IMR-90 (cell line): ENCODE results near the gene NTSR1. TPM values are rescaled to one million over a fixed set of nuclear protein-coding genes. Genes with fewer than 3 reads are reported as not detected.

ENCODE experiments used
- ATAC-seq: fragments of 200-7000 bp; cut with Tn5 transposase; 2 replicates; pipeline ENCODE4 v1.9.1; 2020; ENCODE audit warnings: low read depth, mild to moderate bottlenecking, moderate library complexity
- BruUV-seq: library from RNA; stranded (reverse); fragments of 400-500 nt; replicated peaks from 2 replicates; lab custom pipeline; 2021; lab: Mats Ljungman, UMichigan
- CTCF ChIA-PET: fragments of 300-600 bp; formaldehyde crosslinking; extraction: SDS; loops from one replicate; lab custom pipeline; 2021; ENCODE audit warnings: antibody characterized with exemption; lab: Yijun Ruan, JAX
- POLR2A ChIA-PET: fragments of 300-600 bp; sonication (Branson Sonifier 250); formaldehyde crosslinking; loops from one replicate; lab custom pipeline; 2022; ENCODE audit warnings: antibody characterized with exemption; ENCODE audit not compliant: unreplicated experiment; lab: Charles Lee
- DNase-seq: peaks from one replicate; pipeline ENCODE4 v3.0.0; 2013
- H2AFZ ChIP-seq: replicated peaks from 2 replicates; pipeline ENCODE3; 2013; ENCODE audit warnings: low read length, mild to moderate bottlenecking; ENCODE audit not compliant: poor library complexity
- H2AK5ac ChIP-seq: 2 replicates; pipeline ENCODE4 v1.6.1; 2013; ENCODE audit warnings: low read depth, low read length, inconsistent platforms
- H2AK9ac ChIP-seq: replicated peaks from 2 replicates; pipeline ENCODE3; 2013; ENCODE audit warnings: mild to moderate bottlenecking, low read depth, low read length, moderate library complexity; ENCODE audit not compliant: poor library complexity
- H2BK120ac ChIP-seq: 2 replicates; pipeline ENCODE4 v1.6.1; 2013; ENCODE audit warnings: low read depth, low read length, inconsistent platforms
- H2BK15ac ChIP-seq: 3 replicates; pipeline ENCODE4 v1.6.1; 2013; ENCODE audit warnings: low read depth, low read length, inconsistent platforms
- H2BK20ac ChIP-seq: 2 replicates; pipeline ENCODE4 v1.6.1; 2013; ENCODE audit warnings: low read depth, mild to moderate bottlenecking, inconsistent platforms, low read length, moderate library complexity
- H2BK5ac ChIP-seq: 2 replicates; pipeline ENCODE4 v1.6.1; 2013; ENCODE audit warnings: mild to moderate bottlenecking, low read depth, low read length, inconsistent platforms; ENCODE audit not compliant: poor library complexity, severe bottlenecking
- H3K14ac ChIP-seq: replicated peaks from 2 replicates; pipeline ENCODE4 v1.6.1; 2013; ENCODE audit warnings: low read depth, low read length, inconsistent platforms
- H3K18ac ChIP-seq: 2 replicates; pipeline ENCODE4 v1.6.1; 2013; ENCODE audit warnings: low read depth, low read length, control low read depth
- H3K23ac ChIP-seq: 2 replicates; pipeline ENCODE4 v1.6.1; 2013; ENCODE audit warnings: low read depth, low read length, inconsistent platforms
- H3K27ac ChIP-seq: 2 replicates; pipeline ENCODE4 v1.5.1; 2013; ENCODE audit warnings: mild to moderate bottlenecking, control low read depth, low read length; ENCODE audit not compliant: insufficient read depth
- H3K27me3 ChIP-seq: 2 replicates; pipeline ENCODE4 v1.6.1; 2013; ENCODE audit warnings: low read length; ENCODE audit not compliant: control insufficient read depth, insufficient read depth
- H3K36me3 ChIP-seq: 2 replicates; pipeline ENCODE4 v1.6.1; 2013; ENCODE audit warnings: low read length, mixed read lengths; ENCODE audit not compliant: control insufficient read depth, insufficient read depth
- H3K4ac ChIP-seq: 2 replicates; pipeline ENCODE4 v1.6.1; 2013; ENCODE audit warnings: low read depth, low read length, inconsistent platforms
- H3K4me1 ChIP-seq: 2 replicates; pipeline ENCODE4 v1.6.1; 2013; ENCODE audit warnings: low read length, mixed read lengths; ENCODE audit not compliant: control insufficient read depth, insufficient read depth
- H3K4me2 ChIP-seq: 2 replicates; pipeline ENCODE4 v1.6.1; 2013; ENCODE audit warnings: low read depth, mild to moderate bottlenecking, control low read depth, low read length, moderate library complexity
- H3K4me3 ChIP-seq: 2 replicates; pipeline ENCODE4 v1.5.1; 2013; ENCODE audit warnings: low read depth, mild to moderate bottlenecking, control low read depth, low read length, moderate library complexity; ENCODE audit not compliant: insufficient read depth
- H3K56ac ChIP-seq: 2 replicates; pipeline ENCODE4 v1.6.1; 2013; ENCODE audit warnings: low read length, inconsistent platforms; ENCODE audit not compliant: insufficient read depth; ENCODE audit errors: extremely low read depth
- H3K79me1 ChIP-seq, 2 experiments: 2 replicates each; pipeline ENCODE4 v1.6.1; 2013; ENCODE audit warnings: low read length in 2 of 2, inconsistent platforms in 1 of 2, low read depth in 1 of 2
- H3K9ac ChIP-seq: 2 replicates; pipeline ENCODE4 v1.6.1; 2013; ENCODE audit warnings: low read depth, low read length, control low read depth
- H3K9me1 ChIP-seq: 2 replicates; pipeline ENCODE4 v1.6.1; 2013; ENCODE audit warnings: low read length, inconsistent platforms; ENCODE audit not compliant: insufficient read depth
- H3K9me3 ChIP-seq: 2 replicates; pipeline ENCODE4 v1.6.1; 2013; ENCODE audit warnings: low read length; ENCODE audit not compliant: control insufficient read depth, insufficient read depth
- H4K20me1 ChIP-seq: 2 replicates; pipeline ENCODE4 v1.6.1; 2013; ENCODE audit warnings: low read length, inconsistent platforms; ENCODE audit not compliant: insufficient read depth
- H4K5ac ChIP-seq: 2 replicates; pipeline ENCODE4 v1.6.1; 2013; ENCODE audit warnings: mild to moderate bottlenecking, low read depth, low read length, control low read depth
- H4K8ac ChIP-seq, 2 experiments: 2 replicates each; pipeline ENCODE4 v1.6.1; 2013; ENCODE audit warnings: low read depth in 2 of 2, low read length in 2 of 2, control low read depth in 1 of 2, inconsistent platforms in 1 of 2
- H4K91ac ChIP-seq: 2 replicates; pipeline ENCODE4 v1.6.1; 2013; ENCODE audit warnings: low read depth, low read length, inconsistent platforms; ENCODE audit not compliant: insufficient read depth
- CTCF ChIP-seq: conservative IDR thresholded peaks from 2 replicates; pipeline ENCODE4 v1.5.1; 2012; ENCODE audit warnings: mild to moderate bottlenecking, low read depth, low read length, improper control_type of control experiment
- FOS ChIP-seq: fragments of 150-350 bp; IDR thresholded peaks from 2 replicates; pipeline ENCODE4 v1.6.1; 2016; ENCODE audit warnings: low read depth, low read length
- MAFK ChIP-seq: IDR thresholded peaks from 2 replicates; pipeline ENCODE4 v1.6.1; 2012; ENCODE audit warnings: low read depth, low read length, improper control_type of control experiment
- MXI1 ChIP-seq: IDR thresholded peaks from 2 replicates; pipeline ENCODE4 v1.6.1; 2012; ENCODE audit warnings: low read depth, mild to moderate bottlenecking, low read length, moderate library complexity, borderline replicate concordance
- NFE2L2 ChIP-seq: fragments of 150-350 bp; IDR thresholded peaks from 2 replicates; pipeline ENCODE4 v1.6.1; 2016; ENCODE audit warnings: low read depth, mild to moderate bottlenecking, low read length
- POLR2A ChIP-seq: IDR thresholded peaks from 2 replicates; pipeline ENCODE4 v1.6.1; 2012; ENCODE audit warnings: mild to moderate bottlenecking, low read depth, low read length
- RAD21 ChIP-seq: IDR thresholded peaks from 2 replicates; pipeline ENCODE4 v1.6.1; 2012; ENCODE audit warnings: low read length, improper control_type of control experiment
- RFX5 ChIP-seq: IDR thresholded peaks from 2 replicates; pipeline ENCODE4 v1.8.0; 2012; ENCODE audit warnings: low read depth, mild to moderate bottlenecking, low read length, moderate library complexity
- WGBS, 2 experiments: methylation state at CpG; one replicate each; pipeline versions ENCODE4 v1.1.5 to v1.1.7; 2013; ENCODE audit warnings: missing lambda C conversion rate in 2 of 2; ENCODE audit not compliant: insufficient read length in 1 of 2; ENCODE audit errors: extremely low coverage in 2 of 2; 5-methylcytosine and 5-hydroxymethylcytosine counted together
- dilution Hi-C: fragments of 300-500 bp; cut with HindIII; formaldehyde crosslinking; loops from one replicate; pipeline ENCODE4 v1.14.3; 2018; ENCODE audit warnings: low sequenced_read_pairs; ENCODE audit not compliant: unreplicated experiment
- in situ Hi-C: fragments of 300-500 bp; cut with MboI; formaldehyde crosslinking; loops from 3 replicates; pipeline ENCODE4 v1.14.3; 2019; ENCODE audit warnings: low sequenced_read_pairs, inconsistent platforms, mixed read lengths
- intact Hi-C: fragments of 100-400 bp; cut with micrococcal nuclease; formaldehyde crosslinking; loops from 2 replicates; pipeline ENCODE4 v1.10.0; 2022
- polyA plus RNA-seq, 3 experiments: library from polyadenylated mRNA; depleted of rRNA; stranded (reverse); fragments of >200 nt; gene quantifications; 2 replicates each; pipeline ENCODE4 v1.2.3, GENCODE V29; 2012; ENCODE audit warnings: low replicate concordance in 1 of 3
- total RNA-seq: library from RNA; depleted of rRNA; stranded (reverse); fragments of >200 nt; gene quantifications from 2 replicates; pipeline ENCODE4 v1.2.3, GENCODE V29; 2012
- TF ChIP-seq, protein P1 (sequence below): fragments of 150-350 bp; IDR thresholded peaks from 2 replicates; pipeline ENCODE4 v1.6.1; 2017; ENCODE audit warnings: mild to moderate bottlenecking, antibody characterized with exemption, low read length, low read depth

The NTSR1 gene
- total and polyA plus RNA-seq, 2 of the 4 experiments (the other 2 are of a cell fraction) = 0.54 to 1.8 TPM

DNA sequence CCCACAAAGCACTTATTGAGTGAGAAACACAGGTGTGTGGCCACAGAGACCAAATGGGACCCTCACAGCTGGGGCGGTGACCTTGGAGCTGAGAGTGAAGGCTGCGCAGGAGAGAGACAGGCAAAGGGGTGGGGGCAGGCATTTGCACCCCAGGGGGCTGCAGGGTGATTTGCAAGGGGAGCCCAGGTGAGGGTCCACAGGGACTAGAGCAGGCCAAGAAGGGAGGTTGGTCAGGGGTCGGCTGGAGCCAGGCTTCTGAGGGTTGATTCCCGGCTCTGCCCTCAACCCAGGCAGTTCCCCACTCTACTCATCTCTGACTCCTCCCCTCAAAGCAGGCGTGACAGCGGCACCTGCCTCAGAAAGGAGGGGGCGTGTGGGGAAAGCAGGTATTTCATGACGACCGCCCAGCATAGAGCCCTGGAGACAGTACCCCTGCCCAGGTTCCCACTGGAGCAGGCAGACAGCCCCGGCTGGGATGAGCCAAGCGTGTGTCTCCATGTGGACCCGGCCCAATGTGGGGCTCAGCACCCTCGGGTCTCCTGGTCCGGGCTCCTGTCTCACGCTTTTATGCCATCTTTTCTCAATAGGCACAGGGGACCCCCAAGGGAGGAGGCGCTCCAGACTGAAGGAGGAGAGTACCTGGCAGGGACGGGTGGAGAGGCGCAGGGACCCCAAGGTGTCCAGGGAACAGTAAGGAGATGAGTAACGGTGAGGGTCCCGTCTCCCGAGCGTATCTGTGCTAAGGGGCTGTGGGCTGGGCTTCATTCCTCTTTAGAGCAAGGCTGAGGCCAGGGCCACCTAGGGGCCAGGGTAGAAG is 84.5 kb downstream of the NTSR1 start:
- peak overlapping the region; percentile 49 for H3K14ac ChIP-seq
- no peaks in the 10 kb centered on the region for H3K27me3 ChIP-seq
- TF ChIP-seq RFX5 (no peak), POLR2A (no peak), CTCF (no peak), RAD21 (no peak), FOS (no peak), NFE2L2 (no peak), MXI1 (no peak), MAFK (no peak)
- TF ChIP-seq, protein P1, sequence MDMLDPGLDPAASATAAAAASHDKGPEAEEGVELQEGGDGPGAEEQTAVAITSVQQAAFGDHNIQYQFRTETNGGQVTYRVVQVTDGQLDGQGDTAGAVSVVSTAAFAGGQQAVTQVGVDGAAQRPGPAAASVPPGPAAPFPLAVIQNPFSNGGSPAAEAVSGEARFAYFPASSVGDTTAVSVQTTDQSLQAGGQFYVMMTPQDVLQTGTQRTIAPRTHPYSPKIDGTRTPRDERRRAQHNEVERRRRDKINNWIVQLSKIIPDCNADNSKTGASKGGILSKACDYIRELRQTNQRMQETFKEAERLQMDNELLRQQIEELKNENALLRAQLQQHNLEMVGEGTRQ = peak; percentile 7; the same call in 1 of the 2 replicates
- in situ Hi-C loops = loop anchor here (5.0 kb wide), 1 partner anchor 126 kb away; no protein-coding TSS in a partner anchor
- BruUV-seq = no TSS peak
- H4K5ac ChIP-seq = peak overlapping the region; percentile 92
- WGBS, 2 experiments = 88% methylated on average over 13 of the region's 22 CpGs; no CpG with 5 or more reads in 1 of the 2 experiments
- peak overlapping the region; percentile 80 for H2AK9ac ChIP-seq
- peak overlapping the region; percentile 94 to 97; a peak in 3 of 4 replicates for H4K8ac ChIP-seq
- ATAC-seq = no peak
- peak overlapping the region; percentile 40; the same call in 2 of the 3 replicates for H2BK15ac ChIP-seq
- H3K4me2 ChIP-seq = no peak overlapping the region; the same call in 1 of the 2 replicates
- peak overlapping the region; percentile 93 for H2AFZ ChIP-seq
- H2BK5ac ChIP-seq = no peak overlapping the region
- H3K9me3 ChIP-seq = no peaks in the 10 kb centered on the region
- peak overlapping the region; percentile 46; the same call in 1 of the 2 replicates for H2BK20ac ChIP-seq
- intact Hi-C loops = loop anchor here (5.0 kb wide), 1 partner anchor 291 kb away; no protein-coding TSS in a partner anchor
- H3K4me3 ChIP-seq = no peak overlapping the region
- peaks cover 19% of the 10 kb centered on the region for H4K20me1 ChIP-seq
- peak overlapping the region; percentile 67 for H4K91ac ChIP-seq
- H3K9ac ChIP-seq = no peak overlapping the region
- peak overlapping the region; percentile 83; the same call in 1 of the 2 replicates for H3K27ac ChIP-seq
- dilution Hi-C loops = no loop called here
- peak overlapping the region; percentile 86 for H2AK5ac ChIP-seq
- ChIA-PET POLR2A (no interaction called here), CTCF (interaction anchor here (0.9 to 2.6 kb wide), 5 partner anchors 75 to 125 kb away, joined by 3 to 19 read pairs (median 3); no protein-coding TSS in a partner anchor)
- no peak overlapping the region for H3K56ac ChIP-seq
- H3K9me1 ChIP-seq = peaks cover 17% of the 10 kb centered on the region
- peak overlapping the region; percentile 82 for H3K4ac ChIP-seq
- H2BK120ac ChIP-seq = peak overlapping the region; percentile 86; the same call in 1 of the 2 replicates
- peak overlapping the region; percentile 52; the same call in 1 of the 2 replicates for H3K18ac ChIP-seq
- peaks cover 25% of the 10 kb centered on the region for H3K4me1 ChIP-seq
- H3K23ac ChIP-seq = peak overlapping the region; percentile 4; the same call in 1 of the 2 replicates
- H3K36me3 ChIP-seq = peaks cover 3% of the 10 kb centered on the region; the same call in 1 of the 2 replicates
- H3K79me1 ChIP-seq = peaks cover 6 to 17% of the 10 kb centered on the region in 2 experiments
- no peak for DNase-seq
